Measurements from ENCODE around the gene SGTB.

The SGTB gene

DNA sequence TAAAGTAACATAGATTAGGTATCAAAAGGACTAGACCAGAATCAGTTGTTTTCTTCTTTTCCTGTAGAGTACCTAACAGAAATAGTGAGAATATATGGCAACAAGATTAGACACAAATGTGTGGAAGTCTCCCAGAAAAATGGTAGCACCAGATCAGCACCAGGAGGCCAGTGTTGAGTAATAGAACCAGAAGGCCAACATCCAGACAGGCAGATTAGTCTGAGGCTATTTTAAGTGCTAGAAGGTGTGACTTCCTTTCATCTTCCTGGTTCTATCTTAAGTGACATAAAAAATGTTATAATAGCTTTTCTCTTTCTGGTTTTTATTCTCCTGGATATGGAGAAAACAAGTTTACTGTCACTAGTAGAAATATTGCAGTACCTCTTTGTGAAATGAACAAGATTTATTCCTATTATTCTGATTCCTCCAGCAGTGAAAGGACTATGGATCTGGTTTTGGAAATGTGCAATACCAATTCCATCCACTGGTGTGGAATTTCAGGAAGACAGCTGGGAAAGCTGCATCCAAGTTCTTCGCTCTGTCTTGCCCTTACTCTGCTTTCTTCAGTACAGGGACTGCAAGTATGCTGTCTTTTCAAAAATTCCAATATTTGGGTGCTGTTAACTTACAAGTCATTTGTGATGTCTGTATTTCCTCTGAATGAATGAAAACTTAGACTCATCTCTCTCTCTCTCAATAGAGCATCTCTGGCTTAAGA, 57.9 kb downstream of the SGTB start:
- DNase-seq (ENCODE audit: extremely low read depth, low read depth), result no peak
- peak; percentile 28 for TF ChIP-seq CTCF (IDR thresholded peaks at IDR 0.05; ENCODE audit: low read depth, low read length)

DNA sequence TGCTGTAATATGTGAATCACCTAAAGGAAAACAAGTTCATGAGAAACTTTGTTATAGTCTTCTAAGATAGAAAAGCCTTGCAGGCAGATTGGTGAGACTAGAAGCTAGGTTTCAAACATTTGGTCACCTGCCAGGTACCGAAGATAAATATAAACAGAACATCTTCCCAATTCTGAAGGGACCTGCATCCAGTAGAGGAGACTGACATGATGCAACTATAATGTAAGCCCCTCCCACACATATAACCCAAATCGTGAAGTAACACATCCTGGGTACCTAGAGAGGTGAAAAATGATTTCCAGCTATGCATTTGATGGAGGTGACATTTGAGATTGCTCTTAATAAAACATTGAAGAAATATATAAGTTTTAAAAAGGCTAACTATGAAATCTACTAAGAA, 67.2 kb downstream of the SGTB start:
- DNase-seq (ENCODE audit: extremely low read depth, low read depth), result no peak
- TF ChIP-seq CTCF (IDR thresholded peaks at IDR 0.05; ENCODE audit: low read depth, low read length), result no peak

DNA sequence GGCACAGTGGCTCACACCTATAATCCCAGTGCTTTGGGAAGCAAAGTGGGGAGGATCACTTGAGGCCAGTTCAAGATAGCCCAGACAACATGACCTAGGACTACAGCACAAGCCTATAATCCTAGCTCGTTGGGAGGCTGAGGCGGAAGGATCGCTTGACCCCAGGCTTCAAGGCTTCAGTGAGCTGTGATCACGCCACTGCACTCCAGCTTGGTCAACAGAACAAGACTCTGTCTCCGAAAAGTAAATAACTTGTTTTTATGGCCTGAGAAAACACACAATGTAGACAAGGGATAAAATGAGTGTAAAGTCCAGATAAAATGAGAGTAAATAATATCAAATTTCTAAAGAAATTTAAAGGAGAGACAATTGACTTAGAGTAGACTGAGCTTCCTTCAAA, 70.8 kb downstream of the SGTB start:
- TF ChIP-seq CTCF (IDR thresholded peaks at IDR 0.05; ENCODE audit: low read depth, low read length), result no peak
- no peak for DNase-seq (ENCODE audit: extremely low read depth, low read depth)

DNA sequence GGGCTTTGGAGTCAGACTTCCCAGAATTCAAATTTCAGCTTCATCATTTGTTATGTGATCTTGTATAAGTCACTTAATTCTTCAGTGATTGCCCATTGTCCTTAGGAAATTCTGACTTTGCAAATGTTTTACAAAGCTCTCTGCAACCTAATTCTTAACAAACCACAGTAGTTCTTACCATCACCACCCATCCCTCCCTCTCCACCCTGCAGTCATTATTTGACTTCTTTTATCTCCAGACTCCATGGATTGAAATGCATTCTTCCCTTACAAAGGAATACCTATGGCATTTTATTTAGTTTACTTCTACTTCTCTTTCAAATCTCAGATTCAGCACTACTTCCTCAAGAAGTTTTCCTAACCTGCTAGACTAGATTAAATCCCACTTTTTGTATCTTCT, 74.0 kb downstream of the SGTB start:
- no peak for DNase-seq (ENCODE audit: extremely low read depth, low read depth)
- no peak for TF ChIP-seq CTCF (IDR thresholded peaks at IDR 0.05; ENCODE audit: low read depth, low read length)

GRCh38 chr5:65646938-65647337, 75.0 kb downstream of the SGTB start:
- TF ChIP-seq CTCF (IDR thresholded peaks at IDR 0.05; ENCODE audit: low read depth, low read length), result no peak

GRCh38 chr5:65640240-65640639, 81.7 kb downstream of the SGTB start:
- TF ChIP-seq CTCF (IDR thresholded peaks at IDR 0.05; ENCODE audit: low read depth, low read length), result no peak
- DNase-seq (ENCODE audit: extremely low read depth, low read depth), result no peak

More at GRCh38 chr5:65646938-65647337, 75.0 kb downstream of the SGTB start:
- DNase-seq (ENCODE audit: extremely low read depth, low read depth), result no peak

GRCh38 chr5:65630981-65631380, 90.9 kb downstream of the SGTB start:
- no peak for TF ChIP-seq CTCF (IDR thresholded peaks at IDR 0.05; ENCODE audit: low read depth, low read length)
- no peak for DNase-seq (ENCODE audit: extremely low read depth, low read depth)

All from AG09319 (cell line).